ENCODE data around the gene AIM2. TPM values are rescaled to one million over a fixed set of nuclear protein-coding genes. Genes with fewer than 3 reads are reported as not detected.

AIM2 gene
- total and polyA plus RNA-seq, 10 of the 15 experiments (the other 5 are each of a cell fraction or from before 2014, with no cell fraction given) = 7.9 to 35.7 (median 12.8) TPM

DNA sequence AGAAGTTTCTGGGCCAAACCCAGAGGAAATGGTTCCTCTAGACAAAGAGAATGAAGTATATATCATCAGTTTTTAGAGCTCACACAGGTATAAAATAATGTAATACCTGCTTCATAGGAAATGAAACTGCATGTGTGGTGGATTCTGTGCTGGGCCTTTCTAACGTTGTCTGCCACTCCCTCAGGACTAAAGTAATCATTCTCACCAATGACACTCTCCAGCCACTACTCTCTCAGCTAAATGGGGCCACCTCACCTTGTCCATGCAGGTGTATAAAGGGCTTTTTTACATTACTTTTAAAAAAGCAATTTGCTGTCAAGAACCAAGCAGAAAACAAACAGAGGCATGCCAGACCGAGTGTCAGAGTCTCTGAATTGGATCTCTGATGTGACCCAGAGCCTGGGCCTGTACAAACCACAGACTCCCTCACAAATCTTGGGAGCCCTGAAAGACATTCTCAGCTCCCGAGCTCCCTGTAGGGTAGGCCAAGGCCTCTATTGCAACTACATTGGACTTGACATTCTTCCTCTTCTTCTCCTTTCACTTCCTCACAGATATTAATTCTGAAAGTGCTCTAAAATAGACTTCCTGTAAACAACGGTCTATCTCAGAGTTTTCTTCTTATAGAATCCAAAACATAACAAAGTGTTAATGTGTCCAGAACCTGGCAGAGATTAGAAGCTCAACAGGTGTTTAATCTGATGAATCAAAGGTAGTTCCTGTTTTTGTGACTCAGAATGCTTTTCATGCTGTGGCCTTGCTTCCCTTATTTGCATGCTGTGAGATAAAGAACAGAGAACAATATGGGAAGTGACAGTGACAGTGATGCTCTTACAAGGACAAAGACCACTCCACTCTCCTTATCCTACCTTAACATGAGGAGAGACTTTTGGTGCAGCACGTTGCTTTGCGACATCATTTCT, 8.6 kb downstream of the AIM2 start (continued):
- TF ChIP-seq PRDM15 (CRISPR knock-in tag; IDR thresholded peaks at IDR 0.05) = no peak
- no peak for TF ChIP-seq ATF3 (IDR thresholded peaks at IDR 0.05; ENCODE audit: borderline replicate concordance, extremely low read depth, low read depth, low read length)
- no peak for TF ChIP-seq SREBF1 (IDR thresholded peaks at IDR 0.05; ENCODE audit: low read length)
- TF ChIP-seq PML (IDR thresholded peaks at IDR 0.05; ENCODE audit: low read length) = peak; percentile 75; the same call in 1 of the 2 replicates
- TF ChIP-seq TAF1 (IDR thresholded peaks at IDR 0.05; ENCODE audit: borderline replicate concordance, low read depth, low read length) = no peak
- no peak for TF ChIP-seq ASH2L (IDR thresholded peaks at IDR 0.05; ENCODE audit: borderline replicate concordance, low read depth)
- TF ChIP-seq HCFC1 (IDR thresholded peaks at IDR 0.05; ENCODE audit: low read length) = no peak
- TF ChIP-seq RELA (IDR thresholded peaks at IDR 0.05; ENCODE audit: borderline replicate concordance, partially characterized antibody) = no peak
- no peak for TF ChIP-seq SUPT20H (IDR thresholded peaks at IDR 0.05; ENCODE audit: borderline replicate concordance, control insufficient read depth, low read depth, low read length)
- no peak for TF ChIP-seq NR2C2 (IDR thresholded peaks at IDR 0.05; ENCODE audit: borderline replicate concordance, control insufficient read depth, insufficient read length, low read depth)
- no peak for TF ChIP-seq NKRF (conservative IDR thresholded peaks at IDR 0.05)
- no peak for TF ChIP-seq E4F1 (IDR thresholded peaks at IDR 0.05; ENCODE audit: borderline replicate concordance, partially characterized antibody)
- TF ChIP-seq SMAD1 (IDR thresholded peaks at IDR 0.05; ENCODE audit: low read depth, partially characterized antibody) = no peak
- TF ChIP-seq BACH1 (IDR thresholded peaks at IDR 0.05; ENCODE audit: borderline replicate concordance) = peak; percentile 42; the same call in 1 of the 2 replicates
- TF ChIP-seq RFX5 (IDR thresholded peaks at IDR 0.05; ENCODE audit: low read depth, low read length) = no peak
- TF ChIP-seq HDAC6 (IDR thresholded peaks at IDR 0.05; ENCODE audit: unreplicated experiment) = no peak
- TF ChIP-seq, protein P1, sequence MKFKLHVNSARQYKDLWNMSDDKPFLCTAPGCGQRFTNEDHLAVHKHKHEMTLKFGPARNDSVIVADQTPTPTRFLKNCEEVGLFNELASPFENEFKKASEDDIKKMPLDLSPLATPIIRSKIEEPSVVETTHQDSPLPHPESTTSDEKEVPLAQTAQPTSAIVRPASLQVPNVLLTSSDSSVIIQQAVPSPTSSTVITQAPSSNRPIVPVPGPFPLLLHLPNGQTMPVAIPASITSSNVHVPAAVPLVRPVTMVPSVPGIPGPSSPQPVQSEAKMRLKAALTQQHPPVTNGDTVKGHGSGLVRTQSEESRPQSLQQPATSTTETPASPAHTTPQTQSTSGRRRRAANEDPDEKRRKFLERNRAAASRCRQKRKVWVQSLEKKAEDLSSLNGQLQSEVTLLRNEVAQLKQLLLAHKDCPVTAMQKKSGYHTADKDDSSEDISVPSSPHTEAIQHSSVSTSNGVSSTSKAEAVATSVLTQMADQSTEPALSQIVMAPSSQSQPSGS (IDR thresholded peaks at IDR 0.05; ENCODE audit: low read length) = peak; percentile 95

Measured in GM12878 (cell line).